ENCODE results near the gene COL2A1. TPM values are rescaled to one million over a fixed set of nuclear protein-coding genes. Genes with fewer than 3 reads are reported as not detected.

Gene COL2A1
- total RNA-seq: not detected in 2 replicates

- intact Hi-C loops (cut with micrococcal nuclease): loop anchor here (5.0 kb wide), 4 partner anchors 103 to 973 kb away; partner anchors contain the start of genes SENP1 and WNT1
These were observed at the start of gene COL2A1 for GRCh38 chr12:48004053-48004941. Gene COL2A1, minus strand, starts transcription at chr12:48004476. Its CDS starts 155 bp downstream, at chr12:48004321.

GRCh38 chr12:48053883-48054282 lies 49.6 kb upstream of the COL2A1 start:
- intact Hi-C loops (cut with micrococcal nuclease): no loop called here

GRCh38 chr12:48053122-48053521 lies 48.8 kb upstream of the COL2A1 start:
- intact Hi-C loops (cut with micrococcal nuclease): no loop called here

GRCh38 chr12:48051681-48052080 lies 47.4 kb upstream of the COL2A1 start:
- intact Hi-C loops (cut with micrococcal nuclease): no loop called here

- intact Hi-C loops (cut with micrococcal nuclease): no loop called here
These were observed 45.9 kb upstream of the COL2A1 start for GRCh38 chr12:48050174-48050573.

- intact Hi-C loops (cut with micrococcal nuclease): no loop called here
These were observed 41.8 kb upstream of the COL2A1 start for GRCh38 chr12:48045965-48046518.

- intact Hi-C loops (cut with micrococcal nuclease): no loop called here
These were observed 41.0 kb upstream of the COL2A1 start for GRCh38 chr12:48045061-48045846.

- intact Hi-C loops (cut with micrococcal nuclease): no loop called here
These were observed 40.1 kb upstream of the COL2A1 start for GRCh38 chr12:48044396-48044795.

- intact Hi-C loops (cut with micrococcal nuclease): no loop called here
These were observed 39.5 kb upstream of the COL2A1 start for GRCh38 chr12:48043771-48044170.

GRCh38 chr12:48041591-48042423 lies 37.5 kb upstream of the COL2A1 start:
- intact Hi-C loops (cut with micrococcal nuclease): no loop called here

- intact Hi-C loops (cut with micrococcal nuclease): no loop called here
These were observed 36.1 kb upstream of the COL2A1 start for GRCh38 chr12:48040354-48040753.

- intact Hi-C loops (cut with micrococcal nuclease): no loop called here
These were observed 34.9 kb upstream of the COL2A1 start for GRCh38 chr12:48039151-48039550.

- intact Hi-C loops (cut with micrococcal nuclease): no loop called here
These were observed 33.8 kb upstream of the COL2A1 start for GRCh38 chr12:48038085-48038484.

- intact Hi-C loops (cut with micrococcal nuclease): no loop called here
These were observed 33.1 kb upstream of the COL2A1 start for GRCh38 chr12:48037267-48037915.

- intact Hi-C loops (cut with micrococcal nuclease): no loop called here
These were observed 32.5 kb upstream of the COL2A1 start for GRCh38 chr12:48036818-48037217.

GRCh38 chr12:48034835-48035805 lies 30.8 kb upstream of the COL2A1 start:
- intact Hi-C loops (cut with micrococcal nuclease): no loop called here

- intact Hi-C loops (cut with micrococcal nuclease): no loop called here
These were observed 29.2 kb upstream of the COL2A1 start for GRCh38 chr12:48033451-48033850.

GRCh38 chr12:48032597-48032996 lies 28.3 kb upstream of the COL2A1 start:
- intact Hi-C loops (cut with micrococcal nuclease): no loop called here
